A673 (cell line): Measurements from ENCODE around the gene SLC41A3. TPM values are rescaled to one million over a fixed set of nuclear protein-coding genes. Genes with fewer than 3 reads are reported as not detected.
"Not testable (repeated sequence)": the region's sequence is repeated elsewhere in the genome, so short reads cannot be mapped to it uniquely, and the experiment has no call there.

Experiments used
- BruUV-seq: library from RNA; stranded (reverse); fragments of 400-500 nt; replicated peaks from 2 replicates; lab custom pipeline; 2021; lab: Mats Ljungman, UMichigan
- CTCF ChIA-PET: fragments of 300-600 bp; sonication (Branson Sonifier 250); formaldehyde crosslinking; loops from one replicate; lab custom pipeline; 2022; ENCODE audit warnings: antibody characterized with exemption; lab: Charles Lee
- POLR2A ChIA-PET: fragments of 300-600 bp; sonication (Branson Sonifier 250); formaldehyde crosslinking; loops from one replicate; lab custom pipeline; 2022; ENCODE audit warnings: antibody characterized with exemption; ENCODE audit not compliant: low non-redundant PET; lab: Charles Lee
- DNase-seq: peaks from one replicate; pipeline ENCODE4 v3.0.0-alpha.2; 2015; ENCODE audit warnings: low spot score
- H3K27ac ChIP-seq: fragments of 200-600 bp; sonication (generic); 2 replicates; pipeline ENCODE4 v1.5.1; 2016; ENCODE audit warnings: mixed run types, low read depth, mild to moderate bottlenecking, mixed read lengths, antibody characterized with exemption, low read length; ENCODE audit not compliant: poor library complexity, severe bottlenecking
- H3K27me3 ChIP-seq: fragments of 200-600 bp; sonication (generic); replicated peaks from 2 replicates; pipeline ENCODE4 v1.6.1; 2017; ENCODE audit warnings: mixed run types, low read depth, mild to moderate bottlenecking, mixed read lengths, antibody characterized with exemption, low read length; ENCODE audit not compliant: insufficient read depth, poor library complexity
- H3K36me3 ChIP-seq: fragments of 200-600 bp; sonication (generic); 2 replicates; pipeline ENCODE4 v1.6.1; 2016; ENCODE audit warnings: mixed run types, mild to moderate bottlenecking, mixed read lengths, antibody characterized with exemption, low read length; ENCODE audit not compliant: insufficient read depth, poor library complexity, severe bottlenecking
- H3K4me1 ChIP-seq: fragments of 200-600 bp; sonication (generic); 2 replicates; pipeline ENCODE4 v1.6.1; 2017; ENCODE audit warnings: mixed run types, mild to moderate bottlenecking, mixed read lengths, antibody characterized with exemption, low read length; ENCODE audit not compliant: insufficient read depth, poor library complexity, severe bottlenecking
- H3K4me3 ChIP-seq: fragments of 200-600 bp; sonication (generic); 2 replicates; pipeline ENCODE4 v1.5.1; 2016; ENCODE audit warnings: low read depth, mixed run types, mild to moderate bottlenecking, mixed read lengths, low read length; ENCODE audit not compliant: poor library complexity, severe bottlenecking
- H3K9me3 ChIP-seq: fragments of 200-600 bp; sonication (generic); 2 replicates; pipeline ENCODE4 v1.6.1; 2016; ENCODE audit warnings: mixed run types, low read depth, mild to moderate bottlenecking, mixed read lengths, antibody characterized with exemption, low read length; ENCODE audit not compliant: poor library complexity, severe bottlenecking
- EZH2 ChIP-seq: fragments of 200-600 bp; sonication (generic); IDR thresholded peaks from 2 replicates; pipeline ENCODE4 v1.6.1; 2017; ENCODE audit warnings: borderline replicate concordance, low read depth, mild to moderate bottlenecking, mixed read lengths, antibody characterized with exemption, low read length; ENCODE audit not compliant: poor library complexity, severe bottlenecking
- intact Hi-C: fragments of 100-400 bp; cut with micrococcal nuclease; formaldehyde crosslinking; loops from one replicate; pipeline ENCODE4 v1.10.0; 2022; ENCODE audit not compliant: unreplicated experiment
- total RNA-seq: library from RNA; stranded (reverse); gene quantifications from 2 replicates; pipeline ENCODE4 v1.2.3, GENCODE V29; 2021
- TF ChIP-seq, protein P1 (sequence below): fragments of 300-800, 200-600 bp; sonication (generic); conservative IDR thresholded peaks from 2 replicates; pipeline ENCODE4 v1.5.1; 2017; ENCODE audit warnings: low read depth, mild to moderate bottlenecking, antibody characterized with exemption, low read length, moderate library complexity, mixed read lengths

The SLC41A3 gene
- total RNA-seq, 1 experiment from 2014 or later = 56.5 TPM

DNA sequence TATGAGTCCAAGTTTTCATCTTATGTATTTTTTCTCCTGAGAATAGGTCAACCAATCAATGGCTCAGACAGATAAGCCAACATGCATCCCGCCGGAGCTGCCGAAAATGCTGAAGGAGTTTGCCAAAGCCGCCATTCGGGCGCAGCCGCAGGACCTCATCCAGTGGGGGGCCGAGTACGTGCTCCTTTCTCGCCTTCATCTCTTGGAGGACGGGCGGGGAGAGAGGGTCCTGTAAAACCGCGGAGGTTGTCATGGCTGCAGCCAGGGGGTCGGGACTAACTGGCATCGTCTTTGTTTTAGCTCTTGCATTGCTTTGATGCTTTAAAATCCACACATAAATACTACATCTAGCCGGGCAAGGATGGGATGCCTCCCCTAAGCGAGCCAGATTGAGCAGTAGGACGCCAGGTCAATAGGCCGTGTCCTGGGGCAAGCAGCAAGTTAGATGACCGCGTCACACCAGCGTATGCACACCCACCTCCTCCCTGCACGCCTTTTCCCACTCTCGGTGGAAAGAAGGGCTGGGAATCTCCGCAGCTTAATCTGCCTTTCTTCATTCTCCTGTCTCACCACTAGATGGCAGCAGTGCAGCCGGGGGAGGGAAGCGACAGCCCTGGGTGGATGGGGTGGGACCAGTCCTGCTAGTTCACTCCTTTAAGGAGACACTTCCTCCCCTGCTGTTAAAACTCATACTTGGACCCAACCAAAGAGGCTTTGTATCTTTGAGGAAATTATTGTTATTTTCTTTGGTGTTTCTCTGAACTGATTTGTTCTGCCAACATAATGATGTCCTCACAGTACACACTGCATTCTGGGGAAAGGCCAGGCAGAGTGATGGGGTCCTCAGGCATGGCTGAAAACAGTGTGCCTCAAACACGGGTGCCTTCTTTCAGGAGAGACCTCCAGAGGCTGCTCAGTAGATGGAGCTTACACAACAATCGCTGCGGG lies 111.7 kb downstream of the SLC41A3 start:
- H3K27ac ChIP-seq, BruUV-seq, POLR2A ChIA-PET, H3K9me3 ChIP-seq, H3K4me1 ChIP-seq, H3K36me3 ChIP-seq, intact Hi-C loops: not testable (repeated sequence)
- peak; percentile 39 for TF ChIP-seq EZH2
- TF ChIP-seq, protein P1, sequence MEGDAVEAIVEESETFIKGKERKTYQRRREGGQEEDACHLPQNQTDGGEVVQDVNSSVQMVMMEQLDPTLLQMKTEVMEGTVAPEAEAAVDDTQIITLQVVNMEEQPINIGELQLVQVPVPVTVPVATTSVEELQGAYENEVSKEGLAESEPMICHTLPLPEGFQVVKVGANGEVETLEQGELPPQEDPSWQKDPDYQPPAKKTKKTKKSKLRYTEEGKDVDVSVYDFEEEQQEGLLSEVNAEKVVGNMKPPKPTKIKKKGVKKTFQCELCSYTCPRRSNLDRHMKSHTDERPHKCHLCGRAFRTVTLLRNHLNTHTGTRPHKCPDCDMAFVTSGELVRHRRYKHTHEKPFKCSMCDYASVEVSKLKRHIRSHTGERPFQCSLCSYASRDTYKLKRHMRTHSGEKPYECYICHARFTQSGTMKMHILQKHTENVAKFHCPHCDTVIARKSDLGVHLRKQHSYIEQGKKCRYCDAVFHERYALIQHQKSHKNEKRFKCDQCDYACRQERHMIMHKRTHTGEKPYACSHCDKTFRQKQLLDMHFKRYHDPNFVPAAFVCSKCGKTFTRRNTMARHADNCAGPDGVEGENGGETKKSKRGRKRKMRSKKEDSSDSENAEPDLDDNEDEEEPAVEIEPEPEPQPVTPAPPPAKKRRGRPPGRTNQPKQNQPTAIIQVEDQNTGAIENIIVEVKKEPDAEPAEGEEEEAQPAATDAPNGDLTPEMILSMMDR = peak; percentile 72
- Histone ChIP-seq H3K27me3 (peaks cover 34% of the 10 kb centered on the region), H3K4me3 (peak overlapping the region; percentile 32)
- DNase-seq = peak; percentile 56
- CTCF ChIA-PET = interaction anchor here (0.6 kb wide), 1 partner anchor 1868 kb away, joined by 4 read pairs; no protein-coding TSS in a partner anchor

GRCh38 chr3:125968701-125969592 lies 115.0 kb downstream of the SLC41A3 start, which contains the start of gene ROPN1B:
ROPN1B (plus strand) TSS chr3:125969178; CDS start chr3:125972055, 2,877 bp downstream.
- intact Hi-C loops, H3K4me3 ChIP-seq, CTCF ChIA-PET, POLR2A ChIA-PET, H3K27ac ChIP-seq, H3K4me1 ChIP-seq, H3K36me3 ChIP-seq, BruUV-seq, H3K9me3 ChIP-seq, DNase-seq: not testable (repeated sequence)
- peaks cover 65% of the 10 kb centered on the region for H3K27me3 ChIP-seq

- H3K27ac ChIP-seq, DNase-seq, H3K4me3 ChIP-seq, H3K9me3 ChIP-seq, H3K36me3 ChIP-seq, POLR2A ChIA-PET, CTCF ChIA-PET, intact Hi-C loops, H3K4me1 ChIP-seq, BruUV-seq: not testable (repeated sequence)
- peaks cover 72% of the 10 kb centered on the region for H3K27me3 ChIP-seq
Measured at GRCh38 chr3:125968121-125968520, 115.8 kb downstream of the SLC41A3 start.

- no peak for DNase-seq
- no TSS peak for BruUV-seq
- ChIA-PET CTCF (no interaction called here), POLR2A (no interaction called here)
- Histone ChIP-seq H3K27me3 (peaks cover 70% of the 10 kb centered on the region), H3K9me3 (no peaks in the 10 kb centered on the region), H3K4me3 (no peak overlapping the region), H3K4me1 (no peaks in the 10 kb centered on the region), H3K36me3 (no peaks in the 10 kb centered on the region), H3K27ac (no peak overlapping the region)
- intact Hi-C loops = no loop called here
- no peak for TF ChIP-seq EZH2
- TF ChIP-seq, protein P1 = no peak
Measured at GRCh38 chr3:125967156-125967555, 116.8 kb downstream of the SLC41A3 start.
